Sigmoid colon (tissue), 7 donors: ENCODE measurements around the gene TBC1D16. TPM values are rescaled to one million over a fixed set of nuclear protein-coding genes. Genes with fewer than 3 reads are reported as not detected.
A peak's percentile ranks its signal among the peaks of the same experiment; 100 is the strongest.

Experiments
- DNase-seq: peaks from one replicate; pipeline ENCODE4 v3.0.0-alpha.2; 2019
- H3K27ac ChIP-seq, 4 donors: fragments of 200-600 bp; sonication (generic); one replicate each; pipeline ENCODE4 v1.5.1; 2016 to 2019; ENCODE audit warnings: mild to moderate bottlenecking in 1 of 4
- H3K27me3 ChIP-seq, 3 donors: fragments of 200-600 bp; sonication (generic); one replicate each; pipeline ENCODE4 v1.5.1; 2019; ENCODE audit warnings: mild to moderate bottlenecking in 1 of 3
- H3K36me3 ChIP-seq, 4 donors: fragments of 200-600 bp; sonication (generic); one replicate each; pipeline ENCODE4 v1.5.1; 2016 to 2019
- H3K4me1 ChIP-seq, 4 donors: fragments of 200-600 bp; sonication (generic); one replicate each; pipeline ENCODE4 v1.5.1; 2017 to 2019
- H3K4me3 ChIP-seq, 4 donors: fragments of 200-600 bp; sonication (generic); one replicate each; pipeline ENCODE4 v1.5.1; 2017 to 2019; ENCODE audit warnings: mild to moderate bottlenecking in 2 of 4, moderate library complexity in 1 of 4
- H3K9me3 ChIP-seq, 4 donors: fragments of 200-600 bp in 3 of 4; sonication (generic) in 3 of 4; one replicate each; pipeline versions ENCODE4 v1.5.1 to v1.6.1; 2013 to 2019
- EP300 ChIP-seq, 4 donors: sonication (generic); formaldehyde crosslinking; IDR thresholded peaks; one replicate each; pipeline ENCODE4 v1.6.1; 2017; ENCODE audit warnings: antibody characterized with exemption in 4 of 4
- POLR2A ChIP-seq, 2 donors: fragments of 450-650 bp; IDR thresholded peaks; one replicate each; pipeline ENCODE4 v1.6.1; 2016; ENCODE audit warnings: antibody characterized with exemption in 2 of 2, mild to moderate bottlenecking in 2 of 2, moderate library complexity in 2 of 2
- POLR2AphosphoS5 ChIP-seq, 4 donors: sonication (generic); formaldehyde crosslinking; IDR thresholded peaks; one replicate each; pipeline ENCODE4 v1.6.1; 2017; ENCODE audit warnings: antibody characterized with exemption in 4 of 4
- WGBS, 2 donors: extraction: QIAGEN DNeasy Blood & Tissue Kit; methylation state at CpG; one replicate each; pipeline ENCODE4 v1.1.7; 2013; 5-methylcytosine and 5-hydroxymethylcytosine counted together
- intact Hi-C: fragments of 100-400 bp; cut with DNase I; formaldehyde crosslinking; loops from one replicate; pipeline ENCODE4 v1.15.1; 2023
- polyA plus RNA-seq, 3 donors: library from polyadenylated mRNA; stranded (reverse); fragments of 200-250 nt; gene quantifications; one replicate each; pipeline ENCODE4 v1.2.3, GENCODE V29; 2013
- total RNA-seq, 4 donors: library from RNA; depleted of rRNA; stranded (reverse); fragments of >200 nt; gene quantifications; one replicate each; pipeline ENCODE4 v1.1.0, GENCODE V29; 2016
- TF ChIP-seq, protein P1 (sequence below), 4 experiments: fragments of 450-650 bp in 3 of 4; fragments of 200-600 bp in 1 of 4; IDR thresholded peaks; one replicate each; pipeline ENCODE4 v1.5.1; 2016 to 2019; ENCODE audit warnings: antibody characterized with exemption in 4 of 4, mild to moderate bottlenecking in 3 of 4, moderate library complexity in 2 of 4
- donor health status: healthy with polysubstance abuse.
- donor health status: Bipolar disorder and iron deficiency.
- donor health status: healthy.

TBC1D16 gene
- total and polyA plus RNA-seq, 7 donors: 3.6 to 21.9 (median 15.7) TPM

DNA sequence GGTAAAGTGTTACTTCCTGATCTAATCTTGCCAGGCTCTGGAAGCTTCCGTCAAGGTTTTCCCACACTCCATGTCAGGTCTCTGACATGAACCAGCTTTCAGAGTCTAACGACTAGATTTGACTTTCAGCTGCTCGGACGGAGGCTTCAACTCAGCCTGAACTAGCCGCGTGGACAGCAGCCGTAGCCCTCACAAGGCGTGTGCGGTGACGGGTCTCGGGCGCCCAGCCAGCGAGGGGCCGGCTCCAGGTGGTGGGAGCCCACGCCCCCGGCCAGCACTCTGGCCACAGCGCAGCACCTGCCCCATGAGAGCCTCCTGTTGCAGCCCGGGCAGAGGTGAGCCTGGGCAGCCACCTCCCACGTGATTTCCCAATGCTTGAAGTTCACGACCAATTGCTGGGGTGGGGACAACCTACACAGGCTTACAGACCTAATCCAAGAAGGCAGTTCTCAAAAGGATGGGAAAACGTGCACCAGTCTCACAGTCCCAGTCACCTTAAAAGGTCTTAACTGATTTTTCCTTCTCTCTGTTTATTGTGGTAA lies 45.5 kb downstream of the TBC1D16 start:
- intact Hi-C loops: loop anchor here (2.0 kb wide), 2 partner anchors 145 to 247 kb away; no protein-coding TSS in a partner anchor
- H3K27ac ChIP-seq: no peak overlapping the region

DNA sequence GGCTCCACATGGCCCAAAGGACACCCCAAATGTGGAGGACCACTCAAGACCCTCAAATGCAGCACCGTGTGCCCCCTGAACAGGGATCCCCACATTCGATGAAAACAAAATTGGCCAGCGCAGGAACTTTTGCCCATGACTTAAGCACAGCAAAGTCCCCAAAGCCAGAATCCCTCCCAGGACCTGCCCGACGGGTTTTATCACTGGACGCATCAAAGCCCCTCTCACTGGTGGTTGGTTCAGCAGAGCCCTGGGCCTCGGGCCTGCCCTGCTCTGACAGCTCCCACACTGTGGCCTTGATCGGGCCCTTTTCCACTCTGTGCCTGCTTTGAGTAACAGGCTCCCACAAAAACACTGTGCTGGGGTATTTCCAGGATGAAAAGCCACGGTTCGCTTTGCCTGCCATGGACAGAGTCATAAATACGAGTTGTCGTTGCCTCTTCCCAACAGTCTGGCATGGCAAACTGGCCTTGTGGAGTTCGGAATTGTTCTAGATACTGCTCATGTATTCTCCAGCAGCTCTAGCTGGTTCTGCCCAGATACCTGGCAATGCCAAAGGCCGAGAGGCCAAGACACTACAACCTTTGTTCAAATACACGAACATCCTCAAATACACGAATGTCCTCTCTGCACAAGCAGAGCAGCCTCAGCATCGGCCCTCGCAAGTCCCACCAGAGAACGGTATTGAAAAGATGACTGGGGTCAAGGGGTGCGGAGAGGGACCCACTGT lies 46.4 kb downstream of the TBC1D16 start:
- intact Hi-C loops: no loop called here
- TF ChIP-seq, protein P1, sequence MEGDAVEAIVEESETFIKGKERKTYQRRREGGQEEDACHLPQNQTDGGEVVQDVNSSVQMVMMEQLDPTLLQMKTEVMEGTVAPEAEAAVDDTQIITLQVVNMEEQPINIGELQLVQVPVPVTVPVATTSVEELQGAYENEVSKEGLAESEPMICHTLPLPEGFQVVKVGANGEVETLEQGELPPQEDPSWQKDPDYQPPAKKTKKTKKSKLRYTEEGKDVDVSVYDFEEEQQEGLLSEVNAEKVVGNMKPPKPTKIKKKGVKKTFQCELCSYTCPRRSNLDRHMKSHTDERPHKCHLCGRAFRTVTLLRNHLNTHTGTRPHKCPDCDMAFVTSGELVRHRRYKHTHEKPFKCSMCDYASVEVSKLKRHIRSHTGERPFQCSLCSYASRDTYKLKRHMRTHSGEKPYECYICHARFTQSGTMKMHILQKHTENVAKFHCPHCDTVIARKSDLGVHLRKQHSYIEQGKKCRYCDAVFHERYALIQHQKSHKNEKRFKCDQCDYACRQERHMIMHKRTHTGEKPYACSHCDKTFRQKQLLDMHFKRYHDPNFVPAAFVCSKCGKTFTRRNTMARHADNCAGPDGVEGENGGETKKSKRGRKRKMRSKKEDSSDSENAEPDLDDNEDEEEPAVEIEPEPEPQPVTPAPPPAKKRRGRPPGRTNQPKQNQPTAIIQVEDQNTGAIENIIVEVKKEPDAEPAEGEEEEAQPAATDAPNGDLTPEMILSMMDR (IDR thresholded peaks at IDR 0.05): no peak
- TF ChIP-seq EP300 (IDR thresholded peaks at IDR 0.05): no peak
- Histone ChIP-seq H3K4me1 (peaks cover 3 to 66% (median 56%) of the 10 kb centered on the region in 4 donors), H3K9me3 (no peaks in the 10 kb centered on the region), H3K27me3 (no peaks in the 10 kb centered on the region), H3K36me3 (no peaks in the 10 kb centered on the region), H3K27ac (no peak overlapping the region), H3K4me3 (no peak overlapping the region)
- peak; percentile 43 for DNase-seq
- 85 to 92% methylated on average over 20 of the region's 20 CpGs for WGBS, 2 donors

More for the DNA sequence above, 45.5 kb downstream of the TBC1D16 start:
- Histone ChIP-seq H3K36me3 (no peaks in the 10 kb centered on the region), H3K4me1 (peaks cover 3 to 66% (median 57%) of the 10 kb centered on the region in 4 donors), H3K27me3 (no peaks in the 10 kb centered on the region), H3K4me3 (no peak overlapping the region), H3K9me3 (no peaks in the 10 kb centered on the region)
- DNase-seq: no peak
- TF ChIP-seq POLR2AphosphoS5 (IDR thresholded peaks at IDR 0.05): no peak
- TF ChIP-seq, protein P1 (IDR thresholded peaks at IDR 0.05): no peak
- TF ChIP-seq POLR2A (IDR thresholded peaks at IDR 0.05): no peak
- no peak for TF ChIP-seq EP300 (IDR thresholded peaks at IDR 0.05)
- 31 to 67% methylated on average over 21 of the region's 21 CpGs for WGBS, 2 donors

DNA sequence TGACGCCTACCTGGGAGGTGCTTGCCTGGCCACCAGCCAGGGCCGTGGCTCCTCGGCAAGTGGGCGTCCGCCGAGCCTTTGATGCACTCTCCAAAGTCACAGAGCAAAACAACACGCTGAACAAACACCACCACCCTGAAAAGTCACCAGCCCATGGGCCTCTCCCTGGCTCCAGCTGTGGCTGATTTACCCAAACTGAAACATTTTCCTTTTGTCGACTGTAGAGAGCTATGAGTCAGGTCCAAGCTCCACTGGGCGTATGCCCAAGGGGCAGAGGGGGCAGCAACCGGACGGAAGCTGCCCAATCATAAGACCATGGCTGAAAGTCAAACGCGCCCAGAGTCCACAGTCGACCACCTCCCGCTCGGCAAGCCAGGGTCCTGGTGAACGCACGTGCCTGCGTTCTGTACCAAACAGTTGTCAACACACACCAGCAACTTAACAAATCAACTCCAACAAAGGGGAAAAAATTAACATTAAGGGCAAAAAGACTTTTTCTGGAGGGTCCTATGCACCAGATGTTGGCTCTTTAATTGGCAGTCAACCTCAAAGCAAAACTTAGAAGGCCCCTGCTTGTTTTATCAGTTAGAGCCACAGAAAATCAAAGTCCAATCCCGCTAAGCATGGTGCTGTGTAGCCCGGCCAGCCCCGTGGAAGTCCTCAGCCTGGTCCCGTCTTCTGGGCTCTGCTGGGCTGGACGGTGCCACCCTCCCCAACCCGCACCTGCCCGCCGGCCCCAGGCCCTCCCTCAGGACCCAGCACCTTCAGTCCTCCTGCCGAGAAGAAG lies 47.3 kb downstream of the TBC1D16 start:
- intact Hi-C loops: no loop called here
- Histone ChIP-seq H3K36me3 (no peaks in the 10 kb centered on the region), H3K4me1 (peaks cover 3 to 57% (median 47%) of the 10 kb centered on the region in 4 donors), H3K27me3 (no peaks in the 10 kb centered on the region), H3K4me3 (no peak overlapping the region), H3K27ac (peak overlapping the region; percentile 0 to 33 (median 3)), H3K9me3 (no peaks in the 10 kb centered on the region)
- peak; percentile 71 for DNase-seq
- TF ChIP-seq POLR2AphosphoS5 (IDR thresholded peaks at IDR 0.05): peak in 1 of 4 donors; percentile 7
- TF ChIP-seq POLR2A (IDR thresholded peaks at IDR 0.05): no peak
- WGBS, 2 donors: 15 to 51% methylated on average over 28 of the region's 28 CpGs

DNA sequence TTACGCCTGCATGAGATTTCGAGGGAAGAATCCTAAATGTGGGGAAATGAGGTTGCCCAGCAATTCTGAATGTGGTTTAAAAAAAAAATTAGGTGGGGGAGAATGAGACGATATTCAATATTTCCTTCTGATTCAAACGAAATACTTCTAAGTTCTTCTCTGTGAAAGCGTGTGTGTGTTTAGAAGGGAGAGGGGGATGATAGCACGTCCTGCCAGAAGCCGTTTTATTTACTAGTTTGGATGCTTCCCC lies 47.8 kb downstream of the TBC1D16 start:
- Histone ChIP-seq H3K9me3 (no peaks in the 10 kb centered on the region), H3K36me3 (no peaks in the 10 kb centered on the region), H3K4me3 (no peak overlapping the region), H3K27me3 (no peaks in the 10 kb centered on the region), H3K4me1 (peaks cover 3 to 52% (median 42%) of the 10 kb centered on the region in 4 donors), H3K27ac (peak overlapping the region; percentile 0 to 33 (median 3))
- DNase-seq: no peak
- TF ChIP-seq POLR2A (IDR thresholded peaks at IDR 0.05) (no peak), EP300 (IDR thresholded peaks at IDR 0.05) (no peak), POLR2AphosphoS5 (IDR thresholded peaks at IDR 0.05) (no peak)
- TF ChIP-seq, protein P1 (IDR thresholded peaks at IDR 0.05): no peak
- intact Hi-C loops: no loop called here
- WGBS, 2 donors: 20 to 61% methylated on average over 7 of the region's 7 CpGs
